Suprapubic skin (tissue), 3 donors: ENCODE results near the gene KNG1.

Source experiments
- CTCF ChIP-seq, 2 donors: fragments of 200-600 bp in 1 of 2; fragments of 450-650 bp in 1 of 2; sonication (generic) in 1 of 2; IDR thresholded peaks; one replicate each; pipeline ENCODE4 v1.5.1; 2016 to 2019; ENCODE audit warnings: antibody characterized with exemption in 2 of 2, mild to moderate bottlenecking in 1 of 2, moderate library complexity in 1 of 2
- POLR2AphosphoS5 ChIP-seq, 3 donors: sonication (generic); formaldehyde crosslinking; IDR thresholded peaks; one replicate each; pipeline ENCODE4 v1.6.1; 2017; ENCODE audit warnings: antibody characterized with exemption in 3 of 3

GRCh38 chr3:186786922-186787321 lies 69.8 kb downstream of the KNG1 start:
- TF ChIP-seq CTCF (IDR thresholded peaks at IDR 0.05) (no peak), POLR2AphosphoS5 (IDR thresholded peaks at IDR 0.05) (no peak)
